GM23338 (cell line): ENCODE results near the gene RASGRP4. TPM values are rescaled to one million over a fixed set of nuclear protein-coding genes. Genes with fewer than 3 reads are reported as not detected.
A peak's percentile ranks its signal among the peaks of the same experiment; 100 is the strongest.

Source experiments
- ATAC-seq: fragments of 200-7000 bp; cut with Tn5 transposase; 3 replicates; pipeline ENCODE4 v1.9.1; 2020
- DNase-seq: peaks from one replicate; pipeline ENCODE4 v3.0.0-alpha.2; 2015; ENCODE audit warnings: low spot score
- H2AFZ ChIP-seq: fragments of 200-600 bp; sonication (generic); 2 replicates; pipeline ENCODE4 v1.8.0; 2016; ENCODE audit warnings: antibody characterized with exemption, mild to moderate bottlenecking, moderate library complexity
- H3F3A ChIP-seq: fragments of 200-600 bp; sonication (generic); replicated peaks from 2 replicates; pipeline ENCODE4 v1.8.0; 2017; ENCODE audit warnings: antibody characterized with exemption, mixed run types, low read depth
- H3K27ac ChIP-seq: fragments of 200-600 bp; sonication (generic); 2 replicates; pipeline ENCODE4 v1.6.1; 2016; ENCODE audit warnings: low read depth
- H3K27me3 ChIP-seq: fragments of 200-600 bp; sonication (generic); 2 replicates; pipeline ENCODE4 v1.8.0; 2016; ENCODE audit warnings: mild to moderate bottlenecking, mixed run types, moderate library complexity; ENCODE audit not compliant: insufficient read depth
- H3K36me3 ChIP-seq: fragments of 200-600 bp; sonication (generic); 2 replicates; pipeline ENCODE4 v1.8.0; 2016; ENCODE audit warnings: mild to moderate bottlenecking; ENCODE audit not compliant: insufficient read depth
- H3K4me1 ChIP-seq: fragments of 200-600 bp; sonication (generic); 2 replicates; pipeline ENCODE4 v1.8.0; 2016; ENCODE audit warnings: mild to moderate bottlenecking, moderate library complexity; ENCODE audit not compliant: insufficient read depth
- H3K4me2 ChIP-seq: fragments of 200-600 bp; sonication (generic); 2 replicates; pipeline ENCODE4 v1.7.1; 2017; ENCODE audit warnings: mixed run types
- H3K4me3 ChIP-seq: fragments of 200-600 bp; sonication (generic); 2 replicates; pipeline ENCODE4 v1.6.1; 2016; ENCODE audit warnings: mixed run types
- H3K79me2 ChIP-seq: fragments of 200-600 bp; sonication (generic); replicated peaks from 2 replicates; pipeline ENCODE4 v1.8.0; 2017; ENCODE audit warnings: mild to moderate bottlenecking; ENCODE audit not compliant: insufficient read depth
- H3K9me2 ChIP-seq: fragments of 200-600 bp; sonication (generic); 2 replicates; pipeline ENCODE4 v1.8.0; 2017; ENCODE audit not compliant: insufficient read depth
- H4K20me1 ChIP-seq: fragments of 200-600 bp; sonication (generic); replicated peaks from 2 replicates; pipeline ENCODE4 v1.8.0; 2017; ENCODE audit warnings: mild to moderate bottlenecking; ENCODE audit not compliant: insufficient read depth
- H3K27ac Mint-ChIP-seq: 2 replicates; pipeline ENCODE4 v1.8.0; 2020; ENCODE audit warnings: inconsistent platforms, mild to moderate bottlenecking, moderate library complexity, mixed read lengths
- H3K27me3 Mint-ChIP-seq: 3 replicates; pipeline ENCODE4 v1.8.0; 2022; ENCODE audit warnings: low read depth, mild to moderate bottlenecking, moderate library complexity, mixed read lengths, inconsistent platforms; ENCODE audit not compliant: insufficient read depth, poor library complexity
- H3K36me3 Mint-ChIP-seq: 3 replicates; pipeline ENCODE4 v1.8.0; 2021; ENCODE audit warnings: low read depth, mild to moderate bottlenecking, inconsistent platforms, moderate library complexity, mixed read lengths
- H3K4me1 Mint-ChIP-seq: 3 replicates; pipeline ENCODE4 v1.8.0; 2020; ENCODE audit warnings: mild to moderate bottlenecking, inconsistent platforms, mixed read lengths
- H3K4me3 Mint-ChIP-seq: 3 replicates; pipeline ENCODE4 v1.8.0; 2021; ENCODE audit warnings: moderate library complexity, mild to moderate bottlenecking, inconsistent platforms, mixed read lengths
- H3K9me3 Mint-ChIP-seq: 3 replicates; pipeline ENCODE4 v1.8.0; 2020; ENCODE audit warnings: moderate library complexity, mild to moderate bottlenecking, inconsistent platforms, mixed read lengths
- EZH2phosphoT487 ChIP-seq: fragments of 200-600 bp; sonication (generic); IDR thresholded peaks from one replicate; pipeline ENCODE4 v1.8.1; 2018; ENCODE audit warnings: antibody characterized with exemption; ENCODE audit not compliant: unreplicated experiment
- STAT1 ChIP-seq: IDR thresholded peaks from one replicate; pipeline ENCODE4 v1.6.1; 2016; ENCODE audit warnings: antibody characterized with exemption; ENCODE audit not compliant: unreplicated experiment
- ZNF114 ChIP-seq: fragments of 250-450 bp; sonication (Bioruptor Pico); IDR thresholded peaks from 2 replicates; pipeline ENCODE4 v1.5.0; 2020; ENCODE audit warnings: mild to moderate bottlenecking, moderate library complexity
- ZNF331 ChIP-seq: fragments of 250-450 bp; sonication (Bioruptor Pico); IDR thresholded peaks from 2 replicates; pipeline ENCODE4 v1.5.0; 2020; ENCODE audit warnings: low read depth, mild to moderate bottlenecking, moderate library complexity
- polyA plus RNA-seq: library from polyadenylated mRNA; unstranded; fragments of >200 nt; fragmentation: Nextera tagmentation; extraction: Ambion mirVana; gene quantifications from 2 replicates; pipeline ENCODE4 v1.2.1, GENCODE V29; 2016
- total RNA-seq: library from RNA; depleted of rRNA; stranded (reverse); fragments of >200 nt; shearing (Covaris generic); gene quantifications from 2 replicates; pipeline ENCODE4 v1.2.3, GENCODE V29; 2014
- TF ChIP-seq, protein P1 (sequence below): fragments of 250-450 bp; sonication (Bioruptor Pico); IDR thresholded peaks from 2 replicates; pipeline ENCODE4 v1.5.0; 2020; ENCODE audit warnings: mild to moderate bottlenecking, moderate library complexity
- TF ChIP-seq, protein P2 (sequence below), 2 experiments: fragments of 200-600 bp in 1 of 2; sonication (generic) in 1 of 2; conservative IDR thresholded peaks; 2 replicates each; pipeline versions ENCODE4 v1.5.1 to v1.6.1; 2016 to 2017; ENCODE audit warnings: antibody characterized with exemption in 2 of 2, low read depth in 2 of 2, mild to moderate bottlenecking in 2 of 2, moderate library complexity in 1 of 2

RASGRP4 gene
- total and polyA plus RNA-seq, 2 experiments from 2014 or later = 1.6 to 3.6 TPM

GRCh38 chr19:38392707-38393308 lies 33.2 kb downstream of the RASGRP4 start (continued):
- TF ChIP-seq, protein P1, sequence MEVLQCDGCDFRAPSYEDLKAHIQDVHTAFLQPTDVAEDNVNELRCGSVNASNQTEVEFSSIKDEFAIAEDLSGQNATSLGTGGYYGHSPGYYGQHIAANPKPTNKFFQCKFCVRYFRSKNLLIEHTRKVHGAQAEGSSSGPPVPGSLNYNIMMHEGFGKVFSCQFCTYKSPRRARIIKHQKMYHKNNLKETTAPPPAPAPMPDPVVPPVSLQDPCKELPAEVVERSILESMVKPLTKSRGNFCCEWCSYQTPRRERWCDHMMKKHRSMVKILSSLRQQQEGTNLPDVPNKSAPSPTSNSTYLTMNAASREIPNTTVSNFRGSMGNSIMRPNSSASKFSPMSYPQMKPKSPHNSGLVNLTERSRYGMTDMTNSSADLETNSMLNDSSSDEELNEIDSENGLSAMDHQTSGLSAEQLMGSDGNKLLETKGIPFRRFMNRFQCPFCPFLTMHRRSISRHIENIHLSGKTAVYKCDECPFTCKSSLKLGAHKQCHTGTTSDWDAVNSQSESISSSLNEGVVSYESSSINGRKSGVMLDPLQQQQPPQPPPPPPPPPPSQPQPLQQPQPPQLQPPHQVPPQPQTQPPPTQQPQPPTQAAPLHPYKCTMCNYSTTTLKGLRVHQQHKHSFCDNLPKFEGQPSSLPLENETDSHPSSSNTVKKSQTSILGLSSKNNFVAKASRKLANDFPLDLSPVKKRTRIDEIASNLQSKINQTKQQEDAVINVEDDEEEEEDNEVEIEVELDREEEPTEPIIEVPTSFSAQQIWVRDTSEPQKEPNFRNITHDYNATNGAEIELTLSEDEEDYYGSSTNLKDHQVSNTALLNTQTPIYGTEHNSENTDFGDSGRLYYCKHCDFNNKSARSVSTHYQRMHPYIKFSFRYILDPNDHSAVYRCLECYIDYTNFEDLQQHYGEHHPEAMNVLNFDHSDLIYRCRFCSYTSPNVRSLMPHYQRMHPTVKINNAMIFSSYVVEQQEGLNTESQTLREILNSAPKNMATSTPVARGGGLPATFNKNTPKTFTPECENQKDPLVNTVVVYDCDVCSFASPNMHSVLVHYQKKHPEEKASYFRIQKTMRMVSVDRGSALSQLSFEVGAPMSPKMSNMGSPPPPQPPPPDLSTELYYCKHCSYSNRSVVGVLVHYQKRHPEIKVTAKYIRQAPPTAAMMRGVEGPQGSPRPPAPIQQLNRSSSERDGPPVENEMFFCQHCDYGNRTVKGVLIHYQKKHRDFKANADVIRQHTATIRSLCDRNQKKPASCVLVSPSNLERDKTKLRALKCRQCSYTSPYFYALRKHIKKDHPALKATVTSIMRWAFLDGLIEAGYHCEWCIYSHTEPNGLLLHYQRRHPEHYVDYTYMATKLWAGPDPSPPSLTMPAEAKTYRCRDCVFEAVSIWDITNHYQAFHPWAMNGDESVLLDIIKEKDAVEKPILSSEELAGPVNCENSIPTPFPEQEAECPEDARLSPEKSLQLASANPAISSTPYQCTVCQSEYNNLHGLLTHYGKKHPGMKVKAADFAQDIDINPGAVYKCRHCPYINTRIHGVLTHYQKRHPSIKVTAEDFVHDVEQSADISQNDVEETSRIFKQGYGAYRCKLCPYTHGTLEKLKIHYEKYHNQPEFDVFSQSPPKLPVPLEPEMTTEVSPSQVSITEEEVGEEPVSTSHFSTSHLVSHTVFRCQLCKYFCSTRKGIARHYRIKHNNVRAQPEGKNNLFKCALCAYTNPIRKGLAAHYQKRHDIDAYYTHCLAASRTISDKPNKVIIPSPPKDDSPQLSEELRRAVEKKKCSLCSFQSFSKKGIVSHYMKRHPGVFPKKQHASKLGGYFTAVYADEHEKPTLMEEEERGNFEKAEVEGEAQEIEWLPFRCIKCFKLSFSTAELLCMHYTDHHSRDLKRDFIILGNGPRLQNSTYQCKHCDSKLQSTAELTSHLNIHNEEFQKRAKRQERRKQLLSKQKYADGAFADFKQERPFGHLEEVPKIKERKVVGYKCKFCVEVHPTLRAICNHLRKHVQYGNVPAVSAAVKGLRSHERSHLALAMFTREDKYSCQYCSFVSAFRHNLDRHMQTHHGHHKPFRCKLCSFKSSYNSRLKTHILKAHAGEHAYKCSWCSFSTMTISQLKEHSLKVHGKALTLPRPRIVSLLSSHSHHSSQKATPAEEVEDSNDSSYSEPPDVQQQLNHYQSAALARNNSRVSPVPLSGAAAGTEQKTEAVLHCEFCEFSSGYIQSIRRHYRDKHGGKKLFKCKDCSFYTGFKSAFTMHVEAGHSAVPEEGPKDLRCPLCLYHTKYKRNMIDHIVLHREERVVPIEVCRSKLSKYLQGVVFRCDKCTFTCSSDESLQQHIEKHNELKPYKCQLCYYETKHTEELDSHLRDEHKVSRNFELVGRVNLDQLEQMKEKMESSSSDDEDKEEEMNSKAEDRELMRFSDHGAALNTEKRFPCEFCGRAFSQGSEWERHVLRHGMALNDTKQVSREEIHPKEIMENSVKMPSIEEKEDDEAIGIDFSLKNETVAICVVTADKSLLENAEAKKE (CRISPR knock-in tag) = no peak

DNA sequence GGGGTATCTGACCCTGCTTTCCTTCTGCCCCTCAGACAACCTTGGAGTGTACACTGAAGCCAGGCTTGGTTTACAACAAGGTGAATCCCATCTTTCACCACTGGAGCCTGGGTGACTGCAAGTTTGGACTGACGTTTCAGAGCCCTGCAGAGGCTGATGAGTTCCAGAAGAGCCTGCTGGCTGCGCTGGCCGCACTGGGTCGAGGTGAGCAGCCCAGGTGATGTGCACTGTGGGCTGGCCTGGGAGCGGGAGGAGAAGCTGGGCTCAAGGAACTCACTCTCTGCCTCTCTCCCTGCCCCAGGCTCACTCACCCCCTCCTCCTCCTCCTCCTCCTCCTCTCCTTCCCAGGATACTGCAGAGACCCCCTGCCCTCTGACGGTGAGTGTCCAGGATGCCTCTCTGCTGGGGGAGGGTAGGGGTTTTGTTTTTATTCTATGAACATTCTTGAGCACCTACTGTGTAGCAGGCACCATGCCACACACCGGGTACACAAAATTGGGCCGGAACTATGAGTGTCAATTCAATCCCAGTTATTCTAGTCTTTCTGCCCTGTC lies 34.0 kb downstream of the RASGRP4 start:
- no peak overlapping the region for H3K4me3 ChIP-seq
- peaks cover 4% of the 10 kb centered on the region; the same call in 1 of the 3 replicates for H3K9me3 Mint-ChIP-seq
- peaks cover 47% of the 10 kb centered on the region for H3K4me1 Mint-ChIP-seq
- H3K27ac ChIP-seq = no peak overlapping the region
- H3K27me3 ChIP-seq = peaks cover 25% of the 10 kb centered on the region
- H3K27ac Mint-ChIP-seq = no peak overlapping the region
- no peak for ATAC-seq
- no peak overlapping the region for H2AFZ ChIP-seq
- peaks cover 3% of the 10 kb centered on the region; the same call in 1 of the 2 replicates for H3K36me3 ChIP-seq
- no peak overlapping the region for H3K4me2 ChIP-seq
- peak overlapping the region; percentile 23; the same call in 1 of the 3 replicates for H3K4me3 Mint-ChIP-seq
- peaks cover 10% of the 10 kb centered on the region for H3K79me2 ChIP-seq
- peaks cover 6% of the 10 kb centered on the region; the same call in 1 of the 2 replicates for H3K9me2 ChIP-seq
- peaks cover 14% of the 10 kb centered on the region for H3K4me1 ChIP-seq
- H3F3A ChIP-seq = peaks cover 17% of the 10 kb centered on the region
- H3K27me3 Mint-ChIP-seq = peaks cover 45% of the 10 kb centered on the region
- H4K20me1 ChIP-seq = peaks cover 3% of the 10 kb centered on the region; the same call in 1 of the 2 replicates
- DNase-seq = no peak
- peaks cover 45% of the 10 kb centered on the region for H3K36me3 Mint-ChIP-seq
- TF ChIP-seq ZNF114 (CRISPR knock-in tag) = no peak
- TF ChIP-seq EZH2phosphoT487 = no peak
- TF ChIP-seq ZNF331 (CRISPR knock-in tag) = no peak
- TF ChIP-seq, protein P2, sequence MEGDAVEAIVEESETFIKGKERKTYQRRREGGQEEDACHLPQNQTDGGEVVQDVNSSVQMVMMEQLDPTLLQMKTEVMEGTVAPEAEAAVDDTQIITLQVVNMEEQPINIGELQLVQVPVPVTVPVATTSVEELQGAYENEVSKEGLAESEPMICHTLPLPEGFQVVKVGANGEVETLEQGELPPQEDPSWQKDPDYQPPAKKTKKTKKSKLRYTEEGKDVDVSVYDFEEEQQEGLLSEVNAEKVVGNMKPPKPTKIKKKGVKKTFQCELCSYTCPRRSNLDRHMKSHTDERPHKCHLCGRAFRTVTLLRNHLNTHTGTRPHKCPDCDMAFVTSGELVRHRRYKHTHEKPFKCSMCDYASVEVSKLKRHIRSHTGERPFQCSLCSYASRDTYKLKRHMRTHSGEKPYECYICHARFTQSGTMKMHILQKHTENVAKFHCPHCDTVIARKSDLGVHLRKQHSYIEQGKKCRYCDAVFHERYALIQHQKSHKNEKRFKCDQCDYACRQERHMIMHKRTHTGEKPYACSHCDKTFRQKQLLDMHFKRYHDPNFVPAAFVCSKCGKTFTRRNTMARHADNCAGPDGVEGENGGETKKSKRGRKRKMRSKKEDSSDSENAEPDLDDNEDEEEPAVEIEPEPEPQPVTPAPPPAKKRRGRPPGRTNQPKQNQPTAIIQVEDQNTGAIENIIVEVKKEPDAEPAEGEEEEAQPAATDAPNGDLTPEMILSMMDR (conservative IDR thresholded peaks at IDR 0.05; ENCODE audit: low read depth in 2 of 2) = no peak
- TF ChIP-seq, protein P1 (CRISPR knock-in tag) = no peak
- no peak for TF ChIP-seq STAT1
